Measurements from ENCODE around the gene EXOSC1. TPM values are rescaled to one million over a fixed set of nuclear protein-coding genes. Genes with fewer than 3 reads are reported as not detected.
A peak's percentile ranks its signal among the peaks of the same experiment; 100 is the strongest.
"Not testable (repeated sequence)": the region's sequence is repeated elsewhere in the genome, so short reads cannot be mapped to it uniquely, and the experiment has no call there.

EXOSC1 gene
- total RNA-seq, 1 donor from 2014 or later = 43.2 TPM

DNA sequence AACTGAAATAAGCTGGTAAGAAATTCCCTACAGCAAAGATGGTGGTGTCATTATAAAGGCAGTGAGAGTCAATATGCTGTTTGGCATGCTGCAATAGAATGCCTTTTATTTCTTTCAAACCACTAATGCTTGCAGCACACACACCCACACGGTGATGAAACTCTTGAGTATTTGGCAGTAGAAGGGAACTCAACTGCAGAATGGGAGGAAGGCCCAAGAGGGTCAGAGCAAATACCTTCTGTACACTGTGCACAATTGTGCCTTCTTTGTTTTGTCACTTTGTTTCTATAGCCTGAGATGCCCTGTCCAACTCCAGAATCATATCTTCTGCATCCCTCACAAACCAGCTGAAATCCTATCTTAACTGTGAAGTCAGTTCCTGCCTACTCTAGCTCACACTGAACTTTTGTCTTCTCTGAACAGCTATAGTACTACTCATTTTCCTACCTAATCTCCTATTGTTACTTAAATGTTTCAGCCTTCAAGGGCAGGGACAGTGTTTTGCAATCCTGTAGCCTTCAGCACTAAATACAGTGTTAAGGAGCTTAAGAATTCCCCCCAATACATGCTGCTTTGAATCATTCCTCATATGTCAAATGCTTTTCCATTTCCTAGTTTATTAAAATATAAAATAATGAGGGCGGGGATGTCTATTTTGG, 30.3 kb upstream of the EXOSC1 start:
- DNase-seq (ENCODE audit: low read depth) = no peak
- no peaks in the 10 kb centered on the region for H3K27me3 ChIP-seq (ENCODE audit: control insufficient read depth, insufficient read depth, low read length)
- no peaks in the 10 kb centered on the region for H3K36me3 ChIP-seq (ENCODE audit: control insufficient read depth, insufficient read depth, low read length)
- TF ChIP-seq, protein P1, sequence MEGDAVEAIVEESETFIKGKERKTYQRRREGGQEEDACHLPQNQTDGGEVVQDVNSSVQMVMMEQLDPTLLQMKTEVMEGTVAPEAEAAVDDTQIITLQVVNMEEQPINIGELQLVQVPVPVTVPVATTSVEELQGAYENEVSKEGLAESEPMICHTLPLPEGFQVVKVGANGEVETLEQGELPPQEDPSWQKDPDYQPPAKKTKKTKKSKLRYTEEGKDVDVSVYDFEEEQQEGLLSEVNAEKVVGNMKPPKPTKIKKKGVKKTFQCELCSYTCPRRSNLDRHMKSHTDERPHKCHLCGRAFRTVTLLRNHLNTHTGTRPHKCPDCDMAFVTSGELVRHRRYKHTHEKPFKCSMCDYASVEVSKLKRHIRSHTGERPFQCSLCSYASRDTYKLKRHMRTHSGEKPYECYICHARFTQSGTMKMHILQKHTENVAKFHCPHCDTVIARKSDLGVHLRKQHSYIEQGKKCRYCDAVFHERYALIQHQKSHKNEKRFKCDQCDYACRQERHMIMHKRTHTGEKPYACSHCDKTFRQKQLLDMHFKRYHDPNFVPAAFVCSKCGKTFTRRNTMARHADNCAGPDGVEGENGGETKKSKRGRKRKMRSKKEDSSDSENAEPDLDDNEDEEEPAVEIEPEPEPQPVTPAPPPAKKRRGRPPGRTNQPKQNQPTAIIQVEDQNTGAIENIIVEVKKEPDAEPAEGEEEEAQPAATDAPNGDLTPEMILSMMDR (IDR thresholded peaks at IDR 0.05; ENCODE audit: insufficient read depth, low read length, poor library complexity, severe bottlenecking) = no peak
- no peak overlapping the region for H3K4me3 ChIP-seq (ENCODE audit: low read depth, low read length)

DNA sequence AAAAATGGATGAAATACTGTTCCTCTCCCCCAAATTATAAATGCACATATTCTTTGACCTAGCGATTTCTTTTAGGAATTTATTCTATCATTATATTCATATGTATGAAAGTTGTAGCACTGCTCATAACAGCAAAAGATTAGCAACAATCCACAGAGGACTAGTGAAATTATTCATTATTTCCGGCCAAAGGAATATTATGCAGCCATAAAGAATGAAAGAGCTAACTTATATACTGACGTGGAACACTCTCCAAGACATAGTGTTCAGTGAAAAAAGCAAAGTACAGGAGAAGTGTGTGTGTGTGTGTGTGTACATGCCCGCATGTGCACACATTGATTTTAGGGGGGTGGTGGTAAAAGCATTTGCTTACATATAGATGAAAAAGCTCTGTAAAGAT, 29.1 kb upstream of the EXOSC1 start:
- no peak for DNase-seq (ENCODE audit: low read depth)
- TF ChIP-seq, protein P1 (IDR thresholded peaks at IDR 0.05; ENCODE audit: insufficient read depth, low read length, poor library complexity, severe bottlenecking) = no peak
- Histone ChIP-seq H3K36me3 (ENCODE audit: control insufficient read depth, insufficient read depth, low read length) (peaks cover 2% of the 10 kb centered on the region), H3K4me3 (ENCODE audit: low read depth, low read length) (no peak overlapping the region), H3K27me3 (ENCODE audit: control insufficient read depth, insufficient read depth, low read length) (no peaks in the 10 kb centered on the region)

GRCh38 chr10:97468781-97469180, 23.0 kb upstream of the EXOSC1 start:
- H3K27me3 ChIP-seq (ENCODE audit: control insufficient read depth, insufficient read depth, low read length); DNase-seq (ENCODE audit: low read depth); H3K4me3 ChIP-seq (ENCODE audit: low read depth, low read length): not testable (repeated sequence)
- peaks cover 11% of the 10 kb centered on the region for H3K36me3 ChIP-seq (ENCODE audit: control insufficient read depth, insufficient read depth, low read length)

DNA sequence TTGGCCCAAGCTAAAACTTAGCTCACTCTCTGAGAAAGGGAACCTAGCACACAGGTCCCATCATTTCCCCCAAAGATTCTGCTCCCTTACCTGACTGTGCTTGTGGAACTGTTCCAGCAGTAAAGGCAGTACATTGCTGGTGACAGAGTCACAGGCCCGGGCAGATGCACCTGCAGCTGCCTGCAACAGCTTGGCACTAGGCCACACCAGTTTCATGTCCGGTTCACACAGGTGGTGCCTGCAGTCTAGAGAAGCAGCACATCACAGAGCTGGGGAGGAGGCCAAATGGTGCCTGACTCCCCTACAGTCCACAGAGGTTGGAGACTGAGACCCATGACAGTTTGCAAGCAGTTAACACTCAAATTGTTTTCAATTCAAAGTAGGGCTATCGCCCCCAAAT, 22.4 kb upstream of the EXOSC1 start:
- Histone ChIP-seq H3K4me3 (ENCODE audit: low read depth, low read length) (no peak overlapping the region), H3K36me3 (ENCODE audit: control insufficient read depth, insufficient read depth, low read length) (peaks cover 11% of the 10 kb centered on the region), H3K27me3 (ENCODE audit: control insufficient read depth, insufficient read depth, low read length) (no peaks in the 10 kb centered on the region)
- DNase-seq (ENCODE audit: low read depth) = no peak
- TF ChIP-seq, protein P1 (IDR thresholded peaks at IDR 0.05; ENCODE audit: insufficient read depth, low read length, poor library complexity, severe bottlenecking) = no peak

GRCh38 chr10:97466755-97467154, 20.9 kb upstream of the EXOSC1 start:
- peaks cover 11% of the 10 kb centered on the region for H3K36me3 ChIP-seq (ENCODE audit: control insufficient read depth, insufficient read depth, low read length)
- TF ChIP-seq, protein P1 (IDR thresholded peaks at IDR 0.05; ENCODE audit: insufficient read depth, low read length, poor library complexity, severe bottlenecking) = no peak
- no peaks in the 10 kb centered on the region for H3K27me3 ChIP-seq (ENCODE audit: control insufficient read depth, insufficient read depth, low read length)
- peak; percentile 43 for DNase-seq (ENCODE audit: low read depth)
- no peak overlapping the region for H3K4me3 ChIP-seq (ENCODE audit: low read depth, low read length)

GRCh38 chr10:97465982-97466381, 20.2 kb upstream of the EXOSC1 start:
- H3K36me3 ChIP-seq (ENCODE audit: control insufficient read depth, insufficient read depth, low read length) = peaks cover 11% of the 10 kb centered on the region
- TF ChIP-seq, protein P1 (IDR thresholded peaks at IDR 0.05; ENCODE audit: insufficient read depth, low read length, poor library complexity, severe bottlenecking) = no peak
- no peak for DNase-seq (ENCODE audit: low read depth)
- no peaks in the 10 kb centered on the region for H3K27me3 ChIP-seq (ENCODE audit: control insufficient read depth, insufficient read depth, low read length)
- no peak overlapping the region for H3K4me3 ChIP-seq (ENCODE audit: low read depth, low read length)

Measured in kidney epithelial cell (primary cell).